GM18517 (cell line): ENCODE results near the gene DMAP1.
"Not testable (repeated sequence)": the region's sequence is repeated elsewhere in the genome, so short reads cannot be mapped to it uniquely, and the experiment has no call there.

Experiments
- ATAC-seq: cut with Tn5 transposase; IDR thresholded peaks from one replicate; pipeline ENCODE4 v1.9.1; 2021; ENCODE audit warnings: mild to moderate bottlenecking, moderate library complexity; ENCODE audit not compliant: unreplicated experiment

The DMAP1 gene, protein sequence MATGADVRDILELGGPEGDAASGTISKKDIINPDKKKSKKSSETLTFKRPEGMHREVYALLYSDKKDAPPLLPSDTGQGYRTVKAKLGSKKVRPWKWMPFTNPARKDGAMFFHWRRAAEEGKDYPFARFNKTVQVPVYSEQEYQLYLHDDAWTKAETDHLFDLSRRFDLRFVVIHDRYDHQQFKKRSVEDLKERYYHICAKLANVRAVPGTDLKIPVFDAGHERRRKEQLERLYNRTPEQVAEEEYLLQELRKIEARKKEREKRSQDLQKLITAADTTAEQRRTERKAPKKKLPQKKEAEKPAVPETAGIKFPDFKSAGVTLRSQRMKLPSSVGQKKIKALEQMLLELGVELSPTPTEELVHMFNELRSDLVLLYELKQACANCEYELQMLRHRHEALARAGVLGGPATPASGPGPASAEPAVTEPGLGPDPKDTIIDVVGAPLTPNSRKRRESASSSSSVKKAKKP

DNA sequence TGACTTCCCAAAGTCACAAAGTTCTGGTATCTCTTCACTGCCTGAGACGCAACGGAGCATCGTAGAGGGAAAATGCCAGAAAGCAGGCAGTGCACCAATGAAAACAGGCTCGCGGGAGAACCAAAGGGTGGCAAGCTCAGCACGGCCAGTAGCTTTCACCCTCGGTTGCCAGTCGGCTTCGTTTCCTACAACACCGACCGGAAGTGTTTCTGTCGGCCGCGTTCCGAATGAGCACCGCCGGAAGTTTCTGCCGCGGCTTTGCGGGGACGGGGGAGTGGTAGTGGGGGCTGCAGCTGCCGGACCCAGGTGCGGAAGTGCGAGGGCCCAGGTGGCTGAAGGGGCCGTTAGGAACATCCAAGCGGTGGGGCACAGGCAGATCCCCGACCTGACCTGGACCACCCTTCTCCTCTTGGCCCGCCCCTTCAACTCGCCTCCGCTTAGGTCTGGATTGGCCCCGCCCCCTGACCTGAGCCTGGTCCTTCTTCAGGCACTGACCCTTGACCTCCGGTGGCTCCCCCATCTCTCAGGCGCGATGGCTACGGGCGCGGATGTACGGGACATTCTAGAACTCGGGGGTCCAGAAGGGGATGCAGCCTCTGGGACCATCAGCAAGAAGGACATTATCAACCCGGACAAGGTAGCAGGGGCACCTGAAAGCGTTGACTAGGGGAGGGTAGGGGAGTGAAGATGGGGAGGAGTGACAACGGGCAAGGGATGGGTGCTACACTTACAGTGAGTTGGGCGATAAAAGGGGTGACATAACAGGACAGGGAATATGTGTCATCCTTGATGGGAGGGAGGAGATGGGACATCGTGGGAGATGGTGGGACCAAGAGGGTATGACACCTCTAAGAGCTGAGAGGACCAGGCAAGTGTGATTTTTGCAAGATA is at the start of gene DMAP1:
TSS of gene DMAP1 (plus strand) at position 250 of the 891 bp plus-strand sequence. CDS start at position 533, 283 bp downstream.
- ATAC-seq: peak; percentile 67

- no peak for ATAC-seq
These were observed 44.7 kb upstream of the DMAP1 start for GRCh38 chr1:44168520-44169098.

GRCh38 chr1:44170281-44170823 is 42.9 kb upstream of the DMAP1 start:
- ATAC-seq: no peak

GRCh38 chr1:44174630-44175029 is 38.6 kb upstream of the DMAP1 start:
- ATAC-seq: no peak

DNA sequence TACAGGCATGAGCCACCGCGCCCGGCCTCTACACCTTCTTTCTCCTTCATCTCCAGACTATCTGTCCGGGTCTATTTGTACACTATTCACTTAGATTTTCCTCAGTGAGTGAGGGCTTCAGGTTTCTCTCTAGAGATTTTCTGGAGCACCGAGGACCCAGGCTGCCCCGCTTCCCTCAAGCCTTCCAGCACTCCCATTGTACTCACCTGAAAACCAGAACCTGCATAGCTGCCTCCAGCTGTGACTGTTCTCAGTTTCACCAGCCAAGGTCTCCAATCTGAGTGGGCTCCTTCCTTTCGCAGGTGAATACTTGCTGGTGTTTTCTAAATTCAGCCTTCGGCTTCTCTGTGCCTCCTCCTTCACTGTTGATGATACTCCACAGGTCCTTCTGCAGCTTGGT is 12.9 kb upstream of the DMAP1 start:
- no peak for ATAC-seq

- ATAC-seq: not testable (repeated sequence)
These were observed 6.7 kb upstream of the DMAP1 start for GRCh38 chr1:44206545-44206944.

GRCh38 chr1:44208226-44208625 is 5.0 kb upstream of the DMAP1 start:
- no peak for ATAC-seq

- ATAC-seq: no peak
These were observed 2.7 kb upstream of the DMAP1 start for GRCh38 chr1:44210595-44210994.

DNA sequence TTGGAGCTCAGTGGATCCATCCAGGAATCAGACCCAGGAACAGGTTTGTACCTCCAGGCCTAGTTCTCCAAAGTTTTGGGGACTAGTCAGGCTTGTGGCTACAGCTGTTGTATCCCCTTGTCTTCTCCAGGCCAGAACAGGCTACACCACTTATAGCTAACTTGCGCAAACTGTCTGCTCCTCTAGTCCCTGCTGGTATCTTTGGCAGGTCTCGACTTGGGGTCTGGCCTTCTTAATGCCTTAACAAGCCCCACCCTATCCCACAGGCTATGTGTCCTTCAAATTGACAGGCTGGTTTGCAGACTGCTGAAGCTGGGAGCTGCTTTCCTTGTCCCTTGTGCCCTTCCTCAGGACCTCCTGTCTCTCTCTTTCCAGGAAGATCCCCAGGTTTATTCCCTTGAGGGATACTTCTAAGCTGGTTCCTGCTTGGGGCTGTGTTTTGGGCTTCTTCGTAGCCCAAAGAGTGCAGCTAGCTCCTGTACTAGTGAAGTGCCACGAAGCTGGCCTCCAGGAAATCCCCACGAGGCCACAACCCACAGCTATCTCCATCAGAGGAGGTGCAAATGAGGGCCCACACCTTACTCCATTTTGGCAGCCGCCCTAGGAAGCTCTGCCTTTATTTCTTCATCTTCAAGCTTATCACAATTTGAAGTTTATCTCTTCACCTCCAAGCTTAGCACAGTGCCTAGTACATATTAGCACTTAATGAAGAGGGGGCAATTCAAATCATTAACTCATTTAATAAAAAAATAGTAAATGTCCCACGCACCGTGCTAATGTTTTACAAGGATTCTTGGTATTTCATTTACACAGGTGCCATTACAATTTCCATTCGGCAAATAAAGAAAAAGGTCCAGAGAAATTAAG is 683 bp upstream of the DMAP1 start:
- ATAC-seq: no peak

GRCh38 chr1:44217809-44218410 is 4.6 kb downstream of the DMAP1 start:
- ATAC-seq: no peak

- no peak for ATAC-seq
These were observed 5.4 kb downstream of the DMAP1 start for GRCh38 chr1:44218503-44219300.

- no peak for ATAC-seq
These were observed 6.0 kb downstream of the DMAP1 start for GRCh38 chr1:44219301-44219626.

DNA sequence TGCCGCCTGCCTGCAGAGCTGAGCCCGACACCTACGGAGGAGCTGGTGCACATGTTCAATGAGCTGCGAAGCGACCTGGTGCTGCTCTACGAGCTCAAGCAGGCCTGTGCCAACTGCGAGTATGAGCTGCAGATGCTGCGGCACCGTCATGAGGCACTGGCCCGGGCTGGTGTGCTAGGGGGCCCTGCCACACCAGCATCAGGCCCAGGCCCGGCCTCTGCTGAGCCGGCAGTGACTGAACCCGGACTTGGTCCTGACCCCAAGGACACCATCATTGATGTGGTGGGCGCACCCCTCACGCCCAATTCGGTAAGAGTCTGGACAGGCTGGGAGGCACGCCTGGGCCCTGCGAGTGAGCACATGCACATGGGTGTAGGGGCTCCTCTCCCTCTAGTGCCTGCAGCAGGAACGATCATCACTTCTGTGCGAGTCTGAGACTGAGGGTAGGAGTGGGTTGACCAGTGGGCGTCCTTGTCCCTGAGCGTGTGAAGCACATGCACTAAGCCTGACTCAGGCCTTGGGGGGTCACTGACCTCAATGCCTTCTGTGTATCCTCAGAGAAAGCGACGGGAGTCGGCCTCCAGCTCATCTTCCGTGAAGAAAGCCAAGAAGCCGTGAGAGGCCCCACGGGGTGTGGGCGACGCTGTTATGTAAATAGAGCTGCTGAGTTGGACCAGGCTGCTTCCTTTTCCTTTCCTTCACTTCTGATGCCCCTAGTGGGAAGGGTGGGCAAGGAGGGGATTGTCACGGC is 6.9 kb downstream of the DMAP1 start:
- no peak for ATAC-seq

DNA sequence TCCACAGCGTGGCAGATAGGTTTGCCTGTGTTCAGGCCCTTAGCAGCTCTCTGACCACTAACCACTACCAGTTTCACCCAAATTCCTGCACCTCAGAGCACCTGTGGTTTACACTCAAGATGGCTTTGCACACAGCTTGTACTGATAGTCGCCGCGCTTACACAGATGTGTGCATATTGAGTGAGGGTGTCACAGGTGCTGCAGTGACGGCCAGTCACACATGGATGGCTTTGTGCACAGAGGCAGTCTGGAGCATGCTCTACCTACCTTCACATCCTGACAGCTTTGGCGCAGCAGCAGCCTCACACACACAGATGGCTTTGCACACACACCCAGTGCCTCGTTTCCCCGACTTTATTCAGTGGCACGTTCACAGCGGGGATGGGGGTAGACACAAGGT is 7.5 kb downstream of the DMAP1 start:
- ATAC-seq: no peak

- ATAC-seq: no peak
These were observed 8.5 kb downstream of the DMAP1 start for GRCh38 chr1:44221769-44222168.

DNA sequence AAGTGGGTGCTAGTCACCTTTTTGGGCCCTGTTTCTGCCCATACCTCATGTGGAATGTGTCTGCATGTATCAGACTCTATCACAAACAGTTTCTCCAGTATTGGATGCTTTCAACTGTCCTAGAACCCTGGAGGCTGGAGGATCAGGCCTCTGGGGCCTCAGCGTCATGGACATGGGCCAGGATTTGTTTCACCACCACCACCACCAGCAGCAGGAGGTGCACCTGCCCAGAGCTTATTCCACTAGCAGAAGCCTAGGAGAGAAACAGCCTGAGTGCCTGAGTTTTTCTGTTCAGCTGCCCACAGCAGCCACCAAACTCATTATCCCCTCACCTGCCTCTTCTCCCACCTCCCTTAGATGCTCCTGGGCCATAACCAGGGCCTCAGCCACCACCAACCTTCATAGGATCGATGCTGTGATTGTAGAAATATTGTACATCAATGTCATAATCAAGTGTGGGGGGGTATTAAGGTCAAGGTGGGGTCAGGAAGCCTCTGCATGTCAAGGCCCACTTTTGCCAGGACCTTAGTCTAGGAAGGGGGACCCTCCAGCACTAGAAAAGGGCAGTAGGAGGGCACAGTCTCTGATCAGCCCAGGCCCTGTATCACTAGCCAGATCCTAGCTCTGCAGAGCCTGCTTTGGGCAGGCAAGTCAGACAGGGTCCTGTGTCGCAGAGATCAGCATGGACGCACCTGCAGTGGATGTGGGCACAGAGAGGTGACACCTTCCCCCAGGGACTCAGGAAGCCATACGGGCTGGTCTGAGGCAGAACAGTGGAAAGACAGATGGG is 9.3 kb downstream of the DMAP1 start:
- no peak for ATAC-seq

GRCh38 chr1:44223187-44223610 is 9.9 kb downstream of the DMAP1 start:
- no peak for ATAC-seq

GRCh38 chr1:44225761-44226160 is 12.5 kb downstream of the DMAP1 start:
- ATAC-seq: no peak
